A673 (cell line): ENCODE measurements around the gene LMF2.

Source experiments
- EZH2 ChIP-seq: fragments of 200-600 bp; sonication (generic); IDR thresholded peaks from 2 replicates; pipeline ENCODE4 v1.6.1; 2017; ENCODE audit warnings: borderline replicate concordance, low read depth, mild to moderate bottlenecking, mixed read lengths, antibody characterized with exemption, low read length; ENCODE audit not compliant: poor library complexity, severe bottlenecking
- TF ChIP-seq, protein P1 (sequence below): fragments of 300-800, 200-600 bp; sonication (generic); conservative IDR thresholded peaks from 2 replicates; pipeline ENCODE4 v1.5.1; 2017; ENCODE audit warnings: low read depth, mild to moderate bottlenecking, antibody characterized with exemption, low read length, moderate library complexity, mixed read lengths

DNA sequence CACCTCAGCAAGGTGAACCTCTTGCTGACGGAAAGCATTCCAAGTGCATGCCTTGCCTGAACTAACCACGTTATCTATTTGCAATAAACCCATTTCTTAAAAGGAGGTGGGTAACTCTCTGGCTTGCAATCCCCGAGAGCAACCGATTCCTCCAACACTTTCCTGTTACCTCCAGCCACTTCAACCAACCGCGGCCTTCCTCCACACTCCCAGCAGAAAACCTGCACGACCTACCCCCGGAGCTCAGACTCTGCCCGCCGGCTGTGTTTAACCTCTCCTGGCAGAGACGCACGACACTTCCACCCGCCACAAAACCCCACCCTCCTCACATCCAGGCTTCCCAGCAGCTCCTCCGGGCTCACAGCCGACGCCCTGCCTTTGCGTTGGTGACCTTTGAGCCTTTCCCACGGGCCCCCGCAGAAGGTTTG is 17.2 kb upstream of the LMF2 start:
- TF ChIP-seq, protein P1, sequence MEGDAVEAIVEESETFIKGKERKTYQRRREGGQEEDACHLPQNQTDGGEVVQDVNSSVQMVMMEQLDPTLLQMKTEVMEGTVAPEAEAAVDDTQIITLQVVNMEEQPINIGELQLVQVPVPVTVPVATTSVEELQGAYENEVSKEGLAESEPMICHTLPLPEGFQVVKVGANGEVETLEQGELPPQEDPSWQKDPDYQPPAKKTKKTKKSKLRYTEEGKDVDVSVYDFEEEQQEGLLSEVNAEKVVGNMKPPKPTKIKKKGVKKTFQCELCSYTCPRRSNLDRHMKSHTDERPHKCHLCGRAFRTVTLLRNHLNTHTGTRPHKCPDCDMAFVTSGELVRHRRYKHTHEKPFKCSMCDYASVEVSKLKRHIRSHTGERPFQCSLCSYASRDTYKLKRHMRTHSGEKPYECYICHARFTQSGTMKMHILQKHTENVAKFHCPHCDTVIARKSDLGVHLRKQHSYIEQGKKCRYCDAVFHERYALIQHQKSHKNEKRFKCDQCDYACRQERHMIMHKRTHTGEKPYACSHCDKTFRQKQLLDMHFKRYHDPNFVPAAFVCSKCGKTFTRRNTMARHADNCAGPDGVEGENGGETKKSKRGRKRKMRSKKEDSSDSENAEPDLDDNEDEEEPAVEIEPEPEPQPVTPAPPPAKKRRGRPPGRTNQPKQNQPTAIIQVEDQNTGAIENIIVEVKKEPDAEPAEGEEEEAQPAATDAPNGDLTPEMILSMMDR: no peak
- TF ChIP-seq EZH2: no peak
